HepG2 (cell line): ENCODE data around the gene RPGR. TPM values are rescaled to one million over a fixed set of nuclear protein-coding genes. Genes with fewer than 3 reads are reported as not detected.
A peak's percentile ranks its signal among the peaks of the same experiment; 100 is the strongest.

ENCODE experiments used
- ARID2 ChIP-seq: sonication (generic); formaldehyde crosslinking; IDR thresholded peaks from 2 replicates; pipeline ENCODE4 v1.8.1; 2022; ENCODE audit warnings: mild to moderate bottlenecking, missing genetic modification reagents, borderline replicate concordance
- CHD2 ChIP-seq: IDR thresholded peaks from 2 replicates; pipeline ENCODE4 v1.6.1; 2011; ENCODE audit warnings: low read depth, low read length, improper control_type of control experiment
- ELF1 ChIP-seq: sonication (generic); formaldehyde crosslinking; IDR thresholded peaks from 2 replicates; pipeline ENCODE4 v1.4.0; 2020; ENCODE audit warnings: missing genetic modification reagents
- FOXA3 ChIP-seq: IDR thresholded peaks from 2 replicates; pipeline ENCODE4 v1.6.1; 2016; ENCODE audit warnings: missing genetic modification reagents, missing compliant biosample characterization
- GABPB1 ChIP-seq: IDR thresholded peaks from 2 replicates; pipeline ENCODE4 v1.6.1; 2016; ENCODE audit warnings: mild to moderate bottlenecking, missing genetic modification reagents, moderate library complexity, missing compliant biosample characterization
- HDAC1 ChIP-seq: sonication (generic); formaldehyde crosslinking; IDR thresholded peaks from 2 replicates; pipeline ENCODE4 v1.5.1; 2020; ENCODE audit warnings: mild to moderate bottlenecking, missing genetic modification reagents
- HNF1B ChIP-seq: sonication (generic); formaldehyde crosslinking; IDR thresholded peaks from 2 replicates; pipeline ENCODE4 v1.5.1; 2020; ENCODE audit warnings: mild to moderate bottlenecking, moderate library complexity, missing genetic modification reagents
- KLF16 ChIP-seq, 2 experiments: sonication (generic) in 1 of 2; formaldehyde crosslinking in 1 of 2; IDR thresholded peaks; 2 replicates each; pipeline versions ENCODE4 v1.6.1 to v1.8.0; 2016 to 2023; ENCODE audit warnings: missing genetic modification reagents in 2 of 2, missing compliant biosample characterization in 1 of 2
- MED13 ChIP-seq: sonication (generic); formaldehyde crosslinking; IDR thresholded peaks from 2 replicates; pipeline ENCODE4 v1.5.0; 2020; ENCODE audit warnings: missing genetic modification reagents
- NR2F6 ChIP-seq, 2 experiments: IDR thresholded peaks; 2 replicates each; pipeline ENCODE4 v1.6.1; 2016; ENCODE audit warnings: antibody characterized with exemption in 1 of 2, mild to moderate bottlenecking in 1 of 2
- PITX1 ChIP-seq: sonication (generic); formaldehyde crosslinking; IDR thresholded peaks from 2 replicates; pipeline ENCODE4 v1.5.1; 2020; ENCODE audit warnings: mild to moderate bottlenecking, missing genetic modification reagents
- POLR2A ChIP-seq, 2 experiments: IDR thresholded peaks; 2 replicates each; pipeline ENCODE4 v1.6.1; 2011; ENCODE audit warnings: low read depth in 2 of 2, low read length in 2 of 2, mild to moderate bottlenecking in 1 of 2, moderate library complexity in 1 of 2; ENCODE audit not compliant: insufficient read depth in 1 of 2
- PPARG ChIP-seq: conservative IDR thresholded peaks from 2 replicates; pipeline ENCODE4 v1.6.1; 2016; ENCODE audit warnings: missing biosample characterization, missing genetic modification reagents
- RBFOX2 ChIP-seq: fragments of 200-400 bp; formaldehyde crosslinking; IDR thresholded peaks from 2 replicates; pipeline ENCODE4 v1.6.1; 2017; ENCODE audit warnings: low read depth, mild to moderate bottlenecking, low read length
- SIN3A ChIP-seq: IDR thresholded peaks from 2 replicates; pipeline ENCODE4 v1.6.1; 2011; ENCODE audit warnings: low read depth, mild to moderate bottlenecking, control low read depth, low read length, borderline replicate concordance
- SP2 ChIP-seq: sonication (generic); formaldehyde crosslinking; IDR thresholded peaks from 2 replicates; pipeline ENCODE4 v1.5.1; 2020; ENCODE audit warnings: mild to moderate bottlenecking, missing genetic modification reagents
- U2AF1 ChIP-seq: fragments of 200-400 bp; formaldehyde crosslinking; optimal IDR thresholded peaks from 2 replicates; pipeline ENCODE3; 2017; ENCODE audit warnings: mild to moderate bottlenecking, low read depth, low read length
- WIZ ChIP-seq: sonication (generic); formaldehyde crosslinking; IDR thresholded peaks from 2 replicates; pipeline ENCODE4 v1.5.1; 2020; ENCODE audit warnings: mild to moderate bottlenecking, missing genetic modification reagents
- YEATS2 ChIP-seq: sonication (generic); formaldehyde crosslinking; IDR thresholded peaks from 2 replicates; pipeline ENCODE4 v1.4.0; 2020; ENCODE audit warnings: missing genetic modification reagents, borderline replicate concordance
- ZBTB49 ChIP-seq: sonication (generic); formaldehyde crosslinking; IDR thresholded peaks from 2 replicates; pipeline ENCODE4 v1.4.0; 2020; ENCODE audit warnings: missing genetic modification reagents, borderline replicate concordance
- ZGPAT ChIP-seq: IDR thresholded peaks from 2 replicates; pipeline ENCODE4 v1.6.1; 2016; ENCODE audit warnings: mild to moderate bottlenecking
- ZNF331 ChIP-seq: sonication (generic); formaldehyde crosslinking; IDR thresholded peaks from 2 replicates; pipeline ENCODE4 v1.4.0; 2020; ENCODE audit warnings: missing genetic modification reagents
- ZNF350 ChIP-seq: sonication (generic); formaldehyde crosslinking; IDR thresholded peaks from 2 replicates; pipeline ENCODE4 v1.4.0; 2020; ENCODE audit warnings: mild to moderate bottlenecking, low read depth, missing genetic modification reagents, borderline replicate concordance
- ZNF460 ChIP-seq: sonication (generic); formaldehyde crosslinking; IDR thresholded peaks from 2 replicates; pipeline ENCODE4 v1.5.1; 2020; ENCODE audit warnings: missing genetic modification reagents, mild to moderate bottlenecking, borderline replicate concordance
- ZNF570 ChIP-seq: sonication (generic); formaldehyde crosslinking; IDR thresholded peaks from 2 replicates; pipeline ENCODE4 v1.4.0; 2020; ENCODE audit warnings: mild to moderate bottlenecking, missing genetic modification reagents, borderline replicate concordance
- ZNF776 ChIP-seq: sonication (generic); formaldehyde crosslinking; IDR thresholded peaks from 2 replicates; pipeline ENCODE4 v1.4.0; 2020; ENCODE audit warnings: mild to moderate bottlenecking, missing genetic modification reagents
- polyA plus RNA-seq, 8 experiments: library from polyadenylated mRNA; depleted of rRNA in 3 of 8; stranded (reverse) in 7 of 8; unstranded in 1 of 8; fragments of >200 nt; fragmentation: Illumina TruSeq in 4 of 8; extraction: Trizol in 4 of 8; gene quantifications; 2 replicates each; pipeline versions ENCODE4 v1.2.1 to v1.2.3, GENCODE V29; 2011 to 2016; ENCODE audit warnings: low read depth in 4 of 8, missing spikeins in 1 of 8, mixed read lengths in 1 of 8; ENCODE audit not compliant: insufficient read depth in 1 of 8
- total RNA-seq, 5 experiments: library from RNA; depleted of rRNA; stranded (reverse); fragments of >200 nt; fragmentation: Illumina TruSeq; extraction: Trizol; gene quantifications; 2 replicates each; pipeline ENCODE4 v1.2.3, GENCODE V29; 2016; ENCODE audit warnings: low read depth in 1 of 5

The RPGR gene
- total and polyA plus RNA-seq, 2 of the 13 experiments (the other 11 are each of a cell fraction or from before 2014, with no cell fraction given) = 2.1 to 12.1 TPM

- TF ChIP-seq MED13 (CRISPR knock-in tag) (0 out of 2 replicates have a peak, but pooled peaks have one; percentile 28), U2AF1 (no peak), FOXA3 (CRISPR knock-in tag) (peak; percentile 58; the same call in 1 of the 2 replicates), HNF1B (peak; percentile 70), HDAC1 (CRISPR knock-in tag) (peak; percentile 90), PPARG (no peak), SP2 (CRISPR knock-in tag) (peak; percentile 38; the same call in 1 of the 2 replicates), ZNF460 (CRISPR knock-in tag) (no peak), RBFOX2 (peak; percentile 87), WIZ (CRISPR knock-in tag) (no peak), KLF16 (CRISPR knock-in tag; IDR thresholded peaks at IDR 0.05) (peak in 1 of 2 experiments; percentile 27; a peak in 1 of 4 replicates), ELF1 (peak; percentile 90), NR2F6 (IDR thresholded peaks at IDR 0.05) (no peak), NR2F6 (CRISPR knock-in tag; IDR thresholded peaks at IDR 0.05) (no peak), ZNF776 (CRISPR knock-in tag) (0 out of 2 replicates have a peak, but pooled peaks have one; percentile 32), POLR2A (IDR thresholded peaks at IDR 0.05; ENCODE audit: insufficient read depth in 1 of 2, low read depth in 2 of 2, low read length in 2 of 2) (peak; percentile 33 to 47; a peak in 1 of 4 replicates), PITX1 (CRISPR knock-in tag) (peak; percentile 63; the same call in 1 of the 2 replicates), ZGPAT (CRISPR knock-in tag) (peak; percentile 60; the same call in 1 of the 2 replicates), YEATS2 (peak; percentile 47; the same call in 1 of the 2 replicates), SIN3A (no peak; the same call in 1 of the 2 replicates), CHD2 (no peak), ZNF350 (CRISPR knock-in tag) (peak; percentile 59; the same call in 1 of the 2 replicates), ZBTB49 (CRISPR knock-in tag) (no peak), GABPB1 (CRISPR knock-in tag) (peak; percentile 93), ZNF570 (no peak), ZNF331 (no peak), ARID2 (CRISPR knock-in tag) (no peak)
Observed at GRCh38 chrX:38327007-38327774, at the start of gene RPGR (continued).
